Measurements from ENCODE around the gene EIF2S2.
"Not testable (repeated sequence)": the region's sequence is repeated elsewhere in the genome, so short reads cannot be mapped to it uniquely, and the experiment has no call there.

Gene EIF2S2, protein sequence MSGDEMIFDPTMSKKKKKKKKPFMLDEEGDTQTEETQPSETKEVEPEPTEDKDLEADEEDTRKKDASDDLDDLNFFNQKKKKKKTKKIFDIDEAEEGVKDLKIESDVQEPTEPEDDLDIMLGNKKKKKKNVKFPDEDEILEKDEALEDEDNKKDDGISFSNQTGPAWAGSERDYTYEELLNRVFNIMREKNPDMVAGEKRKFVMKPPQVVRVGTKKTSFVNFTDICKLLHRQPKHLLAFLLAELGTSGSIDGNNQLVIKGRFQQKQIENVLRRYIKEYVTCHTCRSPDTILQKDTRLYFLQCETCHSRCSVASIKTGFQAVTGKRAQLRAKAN

DNA sequence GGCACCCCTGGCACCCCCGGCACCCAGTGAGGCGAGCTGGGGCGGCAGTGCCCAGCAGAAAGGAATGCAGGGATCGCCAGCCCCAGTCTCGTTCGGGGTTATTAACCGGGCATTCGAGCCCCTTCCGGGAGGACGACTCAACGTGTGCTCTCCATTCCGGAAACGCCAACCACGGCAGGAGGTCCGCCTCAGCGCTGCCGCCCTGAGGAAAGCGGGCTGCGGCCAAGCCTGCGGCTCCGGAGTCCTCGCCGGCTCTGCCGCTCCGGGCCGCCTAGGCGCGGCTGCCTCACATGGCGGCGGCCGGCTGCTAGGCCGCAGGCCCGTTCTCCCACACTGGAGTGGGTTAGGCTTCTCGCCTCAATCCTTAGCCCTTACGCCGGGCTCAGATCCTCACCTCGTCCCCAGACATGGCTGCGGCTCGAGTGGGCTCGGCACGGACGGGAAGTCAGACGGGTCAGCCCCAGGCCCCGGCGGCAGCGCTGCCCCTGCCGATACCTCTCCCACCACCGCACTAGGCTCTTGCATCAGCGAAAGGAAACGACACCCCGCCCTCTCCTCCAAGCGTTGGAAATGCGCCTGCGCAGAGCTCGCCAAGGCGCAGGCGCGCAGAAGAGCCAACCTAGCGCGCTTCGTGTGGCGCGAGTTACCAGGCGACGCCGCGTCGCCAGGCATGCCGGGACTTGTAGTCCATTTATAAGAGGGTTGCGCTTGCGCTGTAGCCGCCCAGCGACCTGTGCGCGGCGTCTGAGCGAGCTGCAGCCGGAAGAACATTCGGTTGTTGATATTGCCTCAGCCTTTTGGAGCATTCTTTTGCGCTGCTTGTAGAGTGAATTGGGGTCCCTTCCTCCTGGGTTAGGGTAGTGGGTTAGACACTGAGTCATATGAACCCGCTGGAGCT is at the start of gene EIF2S2:
TSS of gene EIF2S2 (minus strand) at position 542 of the 898 bp plus-strand sequence. CDS start at position 409, 133 bp downstream.
- DNase-seq (ENCODE audit: low read depth in 2 of 2) = peak; percentile 90

DNA sequence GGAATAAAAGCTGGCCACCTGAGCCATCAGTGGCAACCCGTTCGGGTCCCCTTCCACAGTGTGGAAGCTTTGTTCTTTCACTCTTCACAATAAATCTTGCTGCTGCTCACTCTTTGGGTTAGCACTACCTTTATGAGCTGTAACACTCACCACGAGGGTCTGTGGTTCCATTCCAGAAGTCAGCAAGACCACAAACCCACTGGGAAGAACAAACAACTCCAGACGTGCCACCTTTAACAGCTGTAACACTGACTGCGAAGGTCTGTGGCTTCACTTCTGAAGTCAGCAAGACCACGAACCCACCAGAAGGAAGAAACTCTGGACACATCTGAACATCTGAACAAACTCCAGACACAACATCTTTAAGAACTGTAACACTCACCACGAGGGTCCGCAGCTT is 45.7 kb upstream of the EIF2S2 start:
- not testable (repeated sequence) for DNase-seq (ENCODE audit: low read depth in 2 of 2)

DNA sequence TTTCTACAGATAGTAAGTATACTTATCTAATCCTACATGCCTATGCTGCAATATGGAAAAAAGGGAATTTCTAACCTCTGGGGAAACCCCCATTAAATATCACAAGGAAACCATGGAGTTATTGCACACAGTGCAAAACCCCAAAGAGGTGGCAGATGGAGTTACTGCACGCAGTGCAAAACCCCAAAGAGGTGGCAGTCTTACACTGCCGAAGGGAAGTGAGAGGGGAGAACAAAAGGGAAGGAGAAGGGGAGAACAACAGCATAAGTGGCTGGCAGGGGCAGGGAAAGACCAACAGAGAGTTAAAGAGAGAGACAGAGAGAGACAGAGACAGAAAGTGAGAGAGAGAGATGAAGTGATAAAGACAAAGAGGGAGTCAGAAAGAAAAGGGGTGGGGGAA is 43.8 kb upstream of the EIF2S2 start:
- DNase-seq (ENCODE audit: low read depth in 2 of 2) = no peak

DNA sequence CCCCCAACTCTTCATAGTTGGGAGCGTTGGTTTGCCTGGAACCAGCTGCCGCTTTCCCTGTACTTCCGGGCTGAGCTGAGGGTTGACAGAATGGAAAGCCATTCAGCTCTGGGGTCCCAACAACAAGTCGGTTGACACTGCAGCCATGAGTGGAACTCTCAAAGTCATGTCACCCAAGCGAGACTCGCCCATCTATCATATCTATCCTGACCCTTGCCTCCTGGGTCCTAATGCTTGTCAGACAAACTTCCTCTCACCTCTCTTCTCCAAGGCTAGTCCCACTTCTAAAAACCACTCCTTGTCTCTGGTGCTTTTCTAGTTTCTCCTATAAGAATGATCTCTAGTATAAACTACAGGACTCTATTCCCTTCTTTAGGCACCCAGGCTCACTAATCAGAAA is 41.1 kb upstream of the EIF2S2 start:
- DNase-seq (ENCODE audit: low read depth in 2 of 2) = not testable (repeated sequence)

DNA sequence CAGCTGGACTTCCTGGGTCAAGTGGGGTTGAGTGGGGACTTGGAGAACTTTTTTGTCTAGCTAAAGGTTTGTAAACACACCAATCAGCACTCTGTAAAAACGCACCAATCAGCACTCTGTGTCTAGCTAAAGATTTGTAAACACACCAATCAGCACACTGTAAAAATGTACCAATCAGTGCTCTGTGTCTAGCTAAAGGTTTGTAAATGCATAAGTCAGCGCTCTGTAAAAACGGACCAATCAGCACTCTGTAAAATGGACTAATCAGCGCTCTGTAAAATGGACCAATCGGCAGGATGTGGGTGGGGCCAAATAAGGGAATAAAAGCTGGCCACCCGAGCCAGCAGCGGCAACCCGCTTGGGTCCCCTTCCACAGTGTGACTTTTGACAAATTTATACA is 40.0 kb upstream of the EIF2S2 start:
- DNase-seq (ENCODE audit: low read depth in 2 of 2) = not testable (repeated sequence)

DNA sequence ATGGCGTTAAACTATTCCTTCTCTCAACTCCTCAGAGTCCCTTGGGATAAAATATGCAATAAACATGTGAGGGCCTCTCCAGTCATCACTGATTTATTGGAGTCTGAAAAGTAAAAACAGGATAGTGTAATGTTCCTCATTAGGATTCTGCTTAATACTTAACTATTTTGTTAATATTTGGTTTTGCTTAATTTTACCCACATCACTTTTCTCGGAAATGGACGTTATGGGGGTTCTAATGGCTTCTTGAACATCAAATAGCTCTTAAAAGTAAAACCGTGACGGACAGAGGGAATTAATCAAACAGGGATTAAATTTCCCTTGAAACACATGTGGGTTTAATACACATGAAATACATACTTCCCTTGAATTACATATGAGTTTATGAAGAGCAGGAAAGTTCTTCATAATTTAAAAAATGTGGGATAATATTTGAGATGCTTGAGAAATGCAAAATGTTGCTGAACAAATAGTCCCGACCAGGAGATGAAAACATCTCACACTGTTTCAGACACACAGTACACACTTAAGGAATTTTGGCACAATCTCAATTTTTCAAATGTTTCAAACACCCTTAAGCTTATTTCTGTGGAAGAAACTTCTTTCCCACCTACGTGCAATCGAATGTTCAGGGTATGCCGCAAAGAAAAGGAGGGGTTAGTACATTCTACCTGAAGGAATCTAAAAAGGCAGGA is 38.4 kb upstream of the EIF2S2 start:
- DNase-seq (ENCODE audit: low read depth in 2 of 2) = no peak

DNA sequence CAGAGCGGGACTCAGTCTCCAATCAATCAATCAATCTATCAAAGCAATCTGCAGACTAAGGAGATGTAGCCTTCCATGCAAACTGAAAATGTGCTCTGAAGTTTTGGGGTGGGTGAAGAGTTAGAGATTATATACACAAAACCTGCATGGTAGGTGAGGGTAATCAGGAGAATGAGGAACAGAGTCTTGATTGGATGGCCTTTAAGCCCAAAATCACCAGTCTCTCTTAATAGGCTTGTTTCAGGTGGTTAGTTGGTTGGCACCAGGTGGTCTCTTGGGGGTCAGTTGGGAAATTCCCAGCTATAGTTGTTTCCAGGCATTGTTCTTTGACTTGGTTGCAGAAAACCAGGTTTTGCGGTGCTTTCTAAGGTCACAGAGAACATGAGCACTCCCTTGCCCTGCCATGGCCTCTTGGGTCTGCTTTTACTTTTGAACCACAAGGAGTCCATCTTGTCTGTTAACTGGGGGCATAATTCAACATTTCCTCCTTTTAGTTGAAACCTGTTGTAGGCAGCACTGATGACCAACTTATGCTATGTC is 33.3 kb upstream of the EIF2S2 start:
- DNase-seq (ENCODE audit: low read depth in 2 of 2) = no peak

DNA sequence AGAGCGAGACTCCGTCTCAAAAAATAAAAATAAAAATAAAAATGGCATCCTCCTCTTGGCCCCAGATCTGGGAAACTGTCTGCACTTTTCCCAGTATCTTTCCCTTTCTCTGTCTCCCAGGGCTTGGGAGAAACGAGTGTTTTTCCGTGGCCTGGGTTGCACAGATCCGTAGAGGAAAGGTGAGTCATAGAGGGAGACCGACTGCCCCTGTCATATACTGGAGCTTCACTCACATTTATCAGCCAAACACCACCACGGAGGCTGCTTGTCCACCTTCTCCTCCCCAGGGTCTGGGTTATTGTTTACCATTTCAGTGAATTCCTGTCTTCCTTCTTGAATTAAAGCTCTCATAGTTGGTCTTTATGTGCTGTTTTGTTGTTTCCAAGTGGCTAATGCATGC is 31.9 kb upstream of the EIF2S2 start:
- no peak for DNase-seq (ENCODE audit: low read depth in 2 of 2)

DNA sequence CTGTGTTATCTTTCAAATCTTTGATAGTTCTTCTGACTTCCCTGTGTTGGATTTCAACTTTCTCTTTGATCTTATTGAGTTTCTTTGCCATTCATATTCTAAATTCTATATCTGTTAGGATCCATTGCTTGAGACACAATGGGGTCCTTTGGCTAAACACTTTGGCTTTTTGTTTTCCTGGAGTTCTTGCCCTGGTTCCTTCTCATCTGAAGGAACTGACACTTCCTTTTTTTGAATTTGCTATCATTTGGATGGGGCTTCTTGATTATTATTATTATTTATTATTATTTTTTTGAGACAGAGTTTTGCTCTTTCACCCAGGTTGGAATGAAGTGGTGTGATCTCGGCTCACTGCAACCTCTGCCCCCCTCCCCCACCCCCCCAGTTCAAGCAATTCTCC is 30.1 kb upstream of the EIF2S2 start:
- DNase-seq (ENCODE audit: low read depth in 2 of 2) = no peak

DNA sequence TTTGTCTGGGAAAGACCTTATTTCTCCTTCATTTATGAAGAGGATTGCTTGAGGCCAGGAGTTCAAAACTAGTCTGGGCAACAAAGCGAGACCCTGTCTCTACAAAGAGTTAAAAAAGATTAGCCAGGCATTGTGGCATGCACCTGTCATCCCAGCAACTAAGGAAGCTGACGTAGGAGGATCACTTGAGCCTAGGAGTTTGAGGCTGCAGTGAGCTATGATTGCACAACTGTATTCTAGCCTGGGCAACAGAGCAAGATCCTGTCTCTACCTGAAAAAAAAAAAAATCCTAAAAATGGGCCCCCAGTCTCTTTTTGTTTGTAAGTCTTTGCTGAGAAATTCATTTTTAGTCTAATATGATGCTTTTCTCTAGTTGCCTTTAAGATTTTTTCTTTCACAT is 29.2 kb upstream of the EIF2S2 start:
- DNase-seq (ENCODE audit: low read depth in 2 of 2) = no peak

DNA sequence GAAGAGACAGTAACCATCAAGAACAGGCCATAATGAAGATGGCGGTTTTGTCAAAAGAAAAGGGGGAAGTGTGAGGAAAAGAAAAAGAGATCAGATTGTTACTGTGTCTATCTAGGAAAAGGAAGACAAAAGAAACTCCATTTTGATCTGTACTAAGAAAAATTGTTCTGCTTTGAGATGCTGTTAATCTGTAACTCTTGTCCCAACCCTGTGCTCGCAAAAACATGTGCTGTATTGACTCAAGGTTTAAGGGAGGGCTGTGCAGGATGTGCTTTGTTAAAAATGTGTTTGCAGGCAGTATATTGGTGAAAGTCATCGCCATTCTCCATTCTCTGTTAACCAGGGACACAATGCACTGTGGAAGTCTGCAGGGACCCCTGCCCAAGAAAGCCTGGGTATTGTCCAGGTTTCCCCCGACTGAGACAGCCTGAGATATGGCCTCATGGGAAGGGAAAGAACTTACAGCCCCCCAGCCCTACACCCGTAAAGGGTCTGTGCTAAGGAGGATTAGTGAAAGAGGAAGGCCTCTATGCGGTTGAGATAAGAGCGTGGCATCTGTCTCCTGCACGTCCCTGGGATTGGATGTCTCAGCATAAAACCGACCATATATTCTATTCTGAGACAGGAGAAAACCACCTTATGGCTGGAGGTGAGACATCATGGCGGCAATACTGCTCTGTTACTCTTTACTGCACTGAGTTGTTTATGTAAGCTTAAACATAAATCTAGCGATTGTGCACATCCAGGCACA is 23.7 kb upstream of the EIF2S2 start:
- not testable (repeated sequence) for DNase-seq (ENCODE audit: low read depth in 2 of 2)

DNA sequence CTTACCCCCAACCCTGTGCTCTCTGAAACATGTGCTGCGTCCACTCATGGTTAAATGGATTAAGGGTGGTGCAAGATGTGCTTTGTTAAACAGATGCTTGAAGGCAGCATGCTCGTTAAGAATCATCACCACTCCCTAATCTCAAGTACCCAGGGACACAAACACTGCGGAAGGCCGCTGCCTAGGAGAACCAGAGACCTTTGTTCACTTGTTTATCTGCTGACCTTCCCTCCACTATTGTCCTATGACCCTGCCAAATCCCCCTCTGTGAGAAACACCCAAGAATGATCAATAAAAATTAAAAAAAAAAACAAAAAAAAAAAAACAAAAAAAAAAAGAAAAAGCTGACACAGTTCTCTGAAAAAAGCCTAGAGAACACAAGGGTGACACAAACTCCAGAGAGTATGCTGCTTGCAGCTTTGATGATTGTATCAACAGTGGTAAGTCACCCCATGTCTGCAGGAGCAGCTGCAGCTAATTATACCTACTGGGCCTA is 21.4 kb upstream of the EIF2S2 start:
- not testable (repeated sequence) for DNase-seq (ENCODE audit: low read depth in 2 of 2)

DNA sequence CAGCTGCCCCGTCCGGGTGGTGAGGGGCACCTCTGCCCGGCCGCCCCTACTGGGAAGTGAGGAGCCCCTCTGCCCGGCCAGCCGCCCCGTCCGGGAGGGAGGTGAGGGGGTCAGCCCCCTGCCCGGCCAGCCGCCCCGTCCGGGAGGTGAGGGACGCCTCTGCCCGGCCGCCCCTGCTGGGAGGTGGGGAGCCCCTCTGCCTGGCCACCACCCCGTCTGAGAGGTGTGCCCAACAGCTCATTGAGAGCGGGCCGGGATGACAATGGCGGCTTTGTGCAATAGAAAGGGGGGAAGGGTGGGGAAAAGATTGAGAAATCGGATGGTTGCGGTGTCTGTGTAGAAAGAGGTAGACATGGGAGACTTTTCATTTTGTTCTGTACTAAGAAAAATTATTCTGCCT is 20.9 kb upstream of the EIF2S2 start:
- DNase-seq (ENCODE audit: low read depth in 2 of 2) = not testable (repeated sequence)

DNA sequence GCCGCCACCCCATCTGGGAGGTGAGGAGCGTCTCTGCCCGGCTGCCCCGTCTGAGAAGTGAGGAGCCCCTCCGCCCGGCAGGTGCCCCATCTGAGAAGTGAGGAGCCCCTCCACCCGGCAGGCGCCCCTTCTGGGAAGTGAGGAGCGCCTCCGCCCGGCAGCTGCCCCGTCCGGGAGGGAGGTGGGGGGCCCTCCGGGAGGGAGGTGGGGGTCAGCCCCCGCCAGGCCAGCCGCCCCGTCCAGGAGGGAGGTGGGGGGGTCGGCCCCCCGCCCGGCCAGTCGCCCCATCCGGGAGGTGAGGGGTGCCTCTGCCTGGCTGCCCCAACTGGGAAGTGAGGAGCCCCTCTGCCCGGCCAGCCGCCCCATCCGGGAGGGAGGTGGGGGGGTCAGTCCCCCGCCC is 20.4 kb upstream of the EIF2S2 start:
- not testable (repeated sequence) for DNase-seq (ENCODE audit: low read depth in 2 of 2)

DNA sequence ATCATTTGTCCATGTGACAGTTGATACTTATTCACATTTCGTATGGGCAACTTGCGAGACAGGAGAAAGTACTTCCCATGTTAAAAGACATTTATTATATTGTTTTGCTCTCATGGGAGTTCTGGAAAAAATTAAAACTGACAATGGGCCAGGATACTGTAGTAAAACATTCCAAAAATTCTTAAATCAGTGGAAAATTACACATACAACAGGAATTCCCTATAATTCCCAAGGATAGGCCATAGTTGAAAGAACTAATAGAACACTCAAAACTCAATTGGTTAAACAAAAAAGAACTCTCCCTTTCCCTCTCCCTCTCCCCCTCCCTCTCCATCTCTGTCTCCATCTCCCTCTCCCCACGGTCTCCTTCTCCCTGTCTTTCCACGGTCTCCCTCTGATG is 19.4 kb upstream of the EIF2S2 start:
- DNase-seq (ENCODE audit: low read depth in 2 of 2) = no peak

DNA sequence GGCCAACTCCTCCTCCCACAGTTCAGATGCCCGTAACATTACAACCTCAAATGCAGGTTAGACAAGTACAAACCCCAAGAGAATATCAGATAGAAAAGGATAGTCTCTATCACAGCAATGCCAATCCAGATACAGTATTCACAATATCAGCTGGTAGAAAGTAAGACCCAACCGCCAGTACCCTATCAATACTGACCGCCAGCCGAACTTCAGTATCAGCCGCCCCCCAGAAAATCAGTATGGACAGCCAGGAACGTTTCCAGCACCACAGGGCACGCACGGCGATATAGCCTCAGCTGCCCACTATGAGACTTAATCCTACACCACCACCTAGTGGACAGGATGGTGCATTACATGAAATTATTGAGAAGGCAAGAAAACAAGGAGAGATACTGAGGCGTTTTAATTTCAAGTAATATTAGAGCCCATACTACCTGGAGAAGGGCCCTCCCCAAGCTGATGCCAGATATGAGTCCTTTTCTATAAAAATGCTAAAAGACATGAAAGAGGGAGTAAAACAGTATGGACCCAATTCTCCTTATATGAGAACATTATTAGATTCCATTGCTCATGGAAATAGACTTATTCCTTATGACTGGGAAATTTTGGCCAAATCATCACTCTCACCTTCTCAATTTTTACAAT is 17.6 kb upstream of the EIF2S2 start:
- peak; percentile 10 to 46 for DNase-seq (ENCODE audit: low read depth in 2 of 2)

DNA sequence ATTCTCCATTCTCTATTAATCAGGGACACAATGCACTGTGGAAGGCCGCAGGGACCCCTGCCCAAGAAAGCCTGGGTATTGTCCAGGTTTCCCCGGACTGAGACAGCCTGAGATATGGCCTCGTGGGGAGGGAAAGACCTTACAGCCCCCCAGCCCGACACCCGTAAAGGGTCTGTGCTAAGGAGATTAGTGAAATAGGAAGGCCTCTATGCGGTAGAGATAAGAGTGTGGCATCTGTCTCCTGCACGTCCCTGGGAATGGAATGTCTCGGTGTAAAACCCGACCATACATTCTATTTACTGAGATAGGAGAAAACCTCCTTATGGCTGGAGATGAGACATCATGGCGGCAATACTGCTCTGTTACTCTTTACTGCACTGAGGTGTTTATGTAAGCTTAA is 15.7 kb upstream of the EIF2S2 start:
- DNase-seq (ENCODE audit: low read depth in 2 of 2) = no peak

DNA sequence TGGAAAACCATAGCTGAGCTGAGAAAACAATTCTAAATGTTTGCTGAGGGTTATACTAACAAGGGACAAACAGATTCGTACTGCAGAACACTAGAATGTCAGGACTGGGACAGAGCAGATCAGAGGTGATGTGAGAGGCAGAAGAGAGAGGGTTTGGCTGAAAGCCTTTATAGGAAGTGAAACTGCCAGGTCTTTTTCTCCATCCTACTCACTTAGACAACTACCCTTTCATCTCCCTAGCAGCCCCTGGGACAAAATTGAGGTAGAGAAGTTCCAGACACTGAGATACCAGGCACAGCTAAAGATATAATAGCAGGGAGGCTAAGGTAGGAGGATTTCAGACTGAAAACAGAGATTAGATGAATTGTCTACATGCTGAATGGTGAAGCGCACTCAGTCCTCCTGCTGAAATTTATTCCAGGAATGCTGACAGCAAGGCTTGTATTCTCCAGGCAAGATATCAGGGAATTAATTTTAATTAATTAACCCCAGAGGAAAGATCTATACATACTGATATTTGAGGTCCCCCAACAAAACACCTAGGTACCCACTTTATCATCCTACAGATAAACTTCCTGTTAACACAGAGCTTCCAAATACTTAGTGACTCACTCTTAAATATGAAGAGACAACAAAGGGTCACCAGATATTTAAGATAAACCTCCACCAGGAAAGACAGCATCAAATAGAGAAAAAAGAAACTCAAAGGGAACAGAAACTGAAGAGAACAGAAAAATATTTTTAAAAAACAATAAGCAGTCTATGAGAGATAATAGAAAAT is 12.6 kb upstream of the EIF2S2 start:
- DNase-seq (ENCODE audit: low read depth in 2 of 2) = no peak

DNA sequence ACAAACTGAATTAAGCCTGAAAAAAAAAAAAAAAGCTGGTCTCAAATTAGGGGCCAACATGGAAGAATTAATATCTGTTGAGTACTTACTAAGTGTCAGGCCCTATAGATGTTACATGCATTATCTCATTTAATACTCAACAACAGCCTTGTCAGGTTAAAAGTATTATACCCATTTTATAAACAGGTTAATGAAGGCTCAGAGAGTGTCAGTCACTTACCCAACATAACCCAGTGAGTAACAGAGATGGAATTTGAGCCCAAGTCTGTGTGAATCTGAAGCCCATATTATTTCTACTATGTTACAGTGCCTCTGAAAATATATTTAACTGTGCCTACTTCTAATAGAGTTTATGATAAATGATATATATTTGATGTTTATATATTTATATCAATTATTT is 11.3 kb upstream of the EIF2S2 start:
- no peak for DNase-seq (ENCODE audit: low read depth in 2 of 2)

Data from activated CD4-positive, alpha-beta T cell treated with anti-CD3 and anti-CD28 coated beads for 24 hours (primary cell).